K562 (cell line): Measurements from ENCODE around the gene IL1RL1.

Experiments used
- ARNT ChIP-seq, 2 experiments: fragments of 450-650 bp; IDR thresholded peaks; 2 replicates each; pipeline ENCODE4 v1.6.1; 2016; ENCODE audit warnings: mild to moderate bottlenecking in 1 of 2
- CBX3 ChIP-seq, 2 experiments: IDR thresholded peaks; 1 replicate in 1 of 2; 2 replicates in 1 of 2; pipeline ENCODE4 v1.6.1; 2012; ENCODE audit warnings: inconsistent platforms in 2 of 2, low read length in 2 of 2, borderline replicate concordance in 1 of 2, control low read depth in 1 of 2
- HDAC1 ChIP-seq, 2 experiments: fragments of 450-650 bp; IDR thresholded peaks; 2 replicates each; pipeline ENCODE4 v1.6.1; 2016 to 2017; ENCODE audit warnings: inconsistent platforms in 1 of 2, mild to moderate bottlenecking in 1 of 2, moderate library complexity in 1 of 2
- NFE2L1 ChIP-seq: fragments of 450-650 bp; IDR thresholded peaks from 2 replicates; pipeline ENCODE4 v1.6.1; 2016; ENCODE audit warnings: missing genetic modification characterization, low read depth, mild to moderate bottlenecking, missing compliant biosample characterization, moderate library complexity, borderline replicate concordance
- NONO ChIP-seq, 2 experiments: fragments of 200-400 bp in 1 of 2; fragments of 450-650 bp in 1 of 2; formaldehyde crosslinking in 1 of 2; IDR thresholded peaks; 2 replicates each; pipeline ENCODE4 v1.6.1; 2017; ENCODE audit warnings: low read depth in 2 of 2, mild to moderate bottlenecking in 2 of 2, moderate library complexity in 2 of 2, low read length in 1 of 2
- POLR2A ChIP-seq: fragments of 450-650 bp; conservative IDR thresholded peaks from 2 replicates; pipeline ENCODE4 v1.6.1; 2016
- POU5F1 ChIP-seq: fragments of 150-350 bp; IDR thresholded peaks from 2 replicates; pipeline ENCODE4 v1.6.1; 2014; ENCODE audit warnings: borderline replicate concordance, low read length, low read depth, mild to moderate bottlenecking; ENCODE audit not compliant: partially characterized antibody
- TAF1 ChIP-seq: IDR thresholded peaks from 2 replicates; pipeline ENCODE4 v1.6.1; 2011; ENCODE audit warnings: mild to moderate bottlenecking, low read length, moderate library complexity; ENCODE audit not compliant: insufficient read depth, control insufficient read depth, severe bottlenecking; ENCODE audit errors: extremely low read depth
- ZZZ3 ChIP-seq: fragments of 450-650 bp; IDR thresholded peaks from 2 replicates; pipeline ENCODE4 v1.6.1; 2016; ENCODE audit warnings: antibody characterized with exemption, mild to moderate bottlenecking, moderate library complexity
- TF ChIP-seq, protein P1 (sequence below): sonication (generic); formaldehyde crosslinking; IDR thresholded peaks from 2 replicates; pipeline ENCODE4 v1.8.1; 2023; ENCODE audit warnings: mild to moderate bottlenecking, missing genetic modification reagents, moderate library complexity
- TF ChIP-seq, protein P2 (sequence below): IDR thresholded peaks from 2 replicates; pipeline ENCODE4 v1.6.1; 2016; ENCODE audit warnings: missing genetic modification characterization, missing compliant biosample characterization
- TF ChIP-seq, protein P3 (sequence below): sonication (generic); formaldehyde crosslinking; IDR thresholded peaks from 2 replicates; pipeline ENCODE4 v1.8.1; 2022; ENCODE audit warnings: missing genetic modification reagents
- TF ChIP-seq, protein P4 (sequence below): fragments of 450-650 bp; conservative IDR thresholded peaks from 2 replicates; pipeline ENCODE4 v1.6.1; 2016; ENCODE audit warnings: missing genetic modification characterization, low read depth, mild to moderate bottlenecking, control low read depth, missing compliant biosample characterization
- TF ChIP-seq, protein P5 (sequence below), 3 experiments: IDR thresholded peaks in 2 of 3; conservative IDR thresholded peaks in 1 of 3; 2 replicates each; pipeline ENCODE4 v1.5.1; 2011 to 2012; ENCODE audit warnings: low read length in 3 of 3, mild to moderate bottlenecking in 3 of 3, control low read depth in 2 of 3, improper control_type of control experiment in 1 of 3, inconsistent platforms in 1 of 3, low read depth in 1 of 3, mixed read lengths in 1 of 3, moderate library complexity in 1 of 3; ENCODE audit not compliant: insufficient read depth in 2 of 3

DNA sequence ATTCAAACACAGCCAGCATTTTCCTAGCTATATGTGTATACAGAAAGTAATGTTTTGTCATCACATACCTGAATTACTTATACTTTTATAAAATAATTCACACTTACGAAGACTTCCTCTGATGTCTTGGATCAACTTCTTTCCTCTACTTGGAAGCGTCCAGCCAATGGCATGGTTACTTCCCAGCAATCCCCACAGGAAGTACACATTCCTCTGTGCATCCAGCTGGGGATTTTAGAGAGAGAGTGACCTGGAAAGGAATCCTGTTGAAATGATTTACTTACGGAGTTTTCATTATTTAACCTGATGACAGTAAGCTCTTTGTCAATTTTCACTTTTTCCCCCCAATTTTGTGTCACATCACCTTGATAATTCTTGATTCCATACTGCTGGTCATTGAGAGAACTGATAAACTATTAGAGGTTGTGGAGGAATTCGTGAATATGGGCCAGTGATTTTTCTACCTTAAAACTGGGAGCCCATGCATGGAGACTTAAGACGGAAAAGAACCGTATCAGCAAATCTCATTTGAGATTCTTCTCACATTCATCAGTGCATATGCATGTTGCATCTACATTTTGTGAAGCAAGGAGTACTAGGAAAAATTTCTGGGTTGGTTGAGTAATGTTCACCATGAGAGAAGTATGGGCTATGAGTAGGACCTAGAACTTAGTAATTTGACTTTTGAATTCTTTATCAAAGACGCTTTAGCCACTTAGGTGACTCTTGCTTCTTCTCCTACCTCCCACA lies 35.2 kb downstream of the IL1RL1 start:
- no peak for TF ChIP-seq POLR2A
- no peak for TF ChIP-seq TAF1
- TF ChIP-seq HDAC1 (IDR thresholded peaks at IDR 0.05) = no peak
- TF ChIP-seq, protein P1, sequence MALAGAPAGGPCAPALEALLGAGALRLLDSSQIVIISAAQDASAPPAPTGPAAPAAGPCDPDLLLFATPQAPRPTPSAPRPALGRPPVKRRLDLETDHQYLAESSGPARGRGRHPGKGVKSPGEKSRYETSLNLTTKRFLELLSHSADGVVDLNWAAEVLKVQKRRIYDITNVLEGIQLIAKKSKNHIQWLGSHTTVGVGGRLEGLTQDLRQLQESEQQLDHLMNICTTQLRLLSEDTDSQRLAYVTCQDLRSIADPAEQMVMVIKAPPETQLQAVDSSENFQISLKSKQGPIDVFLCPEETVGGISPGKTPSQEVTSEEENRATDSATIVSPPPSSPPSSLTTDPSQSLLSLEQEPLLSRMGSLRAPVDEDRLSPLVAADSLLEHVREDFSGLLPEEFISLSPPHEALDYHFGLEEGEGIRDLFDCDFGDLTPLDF (CRISPR knock-in tag) = no peak
- no peak for TF ChIP-seq NFE2L1 (tag)
- TF ChIP-seq ARNT (IDR thresholded peaks at IDR 0.05) = no peak
- TF ChIP-seq, protein P2, sequence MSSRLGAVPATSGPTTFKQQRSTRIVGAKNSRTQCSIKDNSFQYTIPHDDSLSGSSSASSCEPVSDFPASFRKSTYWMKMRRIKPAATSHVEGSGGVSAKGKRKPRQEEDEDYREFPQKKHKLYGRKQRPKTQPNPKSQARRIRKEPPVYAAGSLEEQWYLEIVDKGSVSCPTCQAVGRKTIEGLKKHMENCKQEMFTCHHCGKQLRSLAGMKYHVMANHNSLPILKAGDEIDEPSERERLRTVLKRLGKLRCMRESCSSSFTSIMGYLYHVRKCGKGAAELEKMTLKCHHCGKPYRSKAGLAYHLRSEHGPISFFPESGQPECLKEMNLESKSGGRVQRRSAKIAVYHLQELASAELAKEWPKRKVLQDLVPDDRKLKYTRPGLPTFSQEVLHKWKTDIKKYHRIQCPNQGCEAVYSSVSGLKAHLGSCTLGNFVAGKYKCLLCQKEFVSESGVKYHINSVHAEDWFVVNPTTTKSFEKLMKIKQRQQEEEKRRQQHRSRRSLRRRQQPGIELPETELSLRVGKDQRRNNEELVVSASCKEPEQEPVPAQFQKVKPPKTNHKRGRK (tag) = no peak
- TF ChIP-seq, protein P3, sequence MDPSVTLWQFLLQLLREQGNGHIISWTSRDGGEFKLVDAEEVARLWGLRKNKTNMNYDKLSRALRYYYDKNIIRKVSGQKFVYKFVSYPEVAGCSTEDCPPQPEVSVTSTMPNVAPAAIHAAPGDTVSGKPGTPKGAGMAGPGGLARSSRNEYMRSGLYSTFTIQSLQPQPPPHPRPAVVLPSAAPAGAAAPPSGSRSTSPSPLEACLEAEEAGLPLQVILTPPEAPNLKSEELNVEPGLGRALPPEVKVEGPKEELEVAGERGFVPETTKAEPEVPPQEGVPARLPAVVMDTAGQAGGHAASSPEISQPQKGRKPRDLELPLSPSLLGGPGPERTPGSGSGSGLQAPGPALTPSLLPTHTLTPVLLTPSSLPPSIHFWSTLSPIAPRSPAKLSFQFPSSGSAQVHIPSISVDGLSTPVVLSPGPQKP (CRISPR knock-in tag) = no peak
- TF ChIP-seq NONO (IDR thresholded peaks at IDR 0.05; ENCODE audit: low read depth in 2 of 2, low read length in 1 of 2) = no peak
- TF ChIP-seq, protein P4, sequence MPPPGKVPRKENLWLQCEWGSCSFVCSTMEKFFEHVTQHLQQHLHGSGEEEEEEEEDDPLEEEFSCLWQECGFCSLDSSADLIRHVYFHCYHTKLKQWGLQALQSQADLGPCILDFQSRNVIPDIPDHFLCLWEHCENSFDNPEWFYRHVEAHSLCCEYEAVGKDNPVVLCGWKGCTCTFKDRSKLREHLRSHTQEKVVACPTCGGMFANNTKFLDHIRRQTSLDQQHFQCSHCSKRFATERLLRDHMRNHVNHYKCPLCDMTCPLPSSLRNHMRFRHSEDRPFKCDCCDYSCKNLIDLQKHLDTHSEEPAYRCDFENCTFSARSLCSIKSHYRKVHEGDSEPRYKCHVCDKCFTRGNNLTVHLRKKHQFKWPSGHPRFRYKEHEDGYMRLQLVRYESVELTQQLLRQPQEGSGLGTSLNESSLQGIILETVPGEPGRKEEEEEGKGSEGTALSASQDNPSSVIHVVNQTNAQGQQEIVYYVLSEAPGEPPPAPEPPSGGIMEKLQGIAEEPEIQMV (tag) = no peak
- TF ChIP-seq, protein P5, sequence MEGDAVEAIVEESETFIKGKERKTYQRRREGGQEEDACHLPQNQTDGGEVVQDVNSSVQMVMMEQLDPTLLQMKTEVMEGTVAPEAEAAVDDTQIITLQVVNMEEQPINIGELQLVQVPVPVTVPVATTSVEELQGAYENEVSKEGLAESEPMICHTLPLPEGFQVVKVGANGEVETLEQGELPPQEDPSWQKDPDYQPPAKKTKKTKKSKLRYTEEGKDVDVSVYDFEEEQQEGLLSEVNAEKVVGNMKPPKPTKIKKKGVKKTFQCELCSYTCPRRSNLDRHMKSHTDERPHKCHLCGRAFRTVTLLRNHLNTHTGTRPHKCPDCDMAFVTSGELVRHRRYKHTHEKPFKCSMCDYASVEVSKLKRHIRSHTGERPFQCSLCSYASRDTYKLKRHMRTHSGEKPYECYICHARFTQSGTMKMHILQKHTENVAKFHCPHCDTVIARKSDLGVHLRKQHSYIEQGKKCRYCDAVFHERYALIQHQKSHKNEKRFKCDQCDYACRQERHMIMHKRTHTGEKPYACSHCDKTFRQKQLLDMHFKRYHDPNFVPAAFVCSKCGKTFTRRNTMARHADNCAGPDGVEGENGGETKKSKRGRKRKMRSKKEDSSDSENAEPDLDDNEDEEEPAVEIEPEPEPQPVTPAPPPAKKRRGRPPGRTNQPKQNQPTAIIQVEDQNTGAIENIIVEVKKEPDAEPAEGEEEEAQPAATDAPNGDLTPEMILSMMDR (IDR thresholded peaks at IDR 0.05 in 2 of 3, conservative IDR thresholded peaks at IDR 0.05 in 1 of 3; ENCODE audit: insufficient read depth in 2 of 3, low read depth in 1 of 3, low read length in 3 of 3) = no peak
- TF ChIP-seq POU5F1 = no peak
- no peak for TF ChIP-seq CBX3 (IDR thresholded peaks at IDR 0.05; ENCODE audit: borderline replicate concordance in 1 of 2, low read length in 2 of 2)
- TF ChIP-seq ZZZ3 = no peak
